ENCODE results near the gene NDUFV2.

Gene NDUFV2

DNA sequence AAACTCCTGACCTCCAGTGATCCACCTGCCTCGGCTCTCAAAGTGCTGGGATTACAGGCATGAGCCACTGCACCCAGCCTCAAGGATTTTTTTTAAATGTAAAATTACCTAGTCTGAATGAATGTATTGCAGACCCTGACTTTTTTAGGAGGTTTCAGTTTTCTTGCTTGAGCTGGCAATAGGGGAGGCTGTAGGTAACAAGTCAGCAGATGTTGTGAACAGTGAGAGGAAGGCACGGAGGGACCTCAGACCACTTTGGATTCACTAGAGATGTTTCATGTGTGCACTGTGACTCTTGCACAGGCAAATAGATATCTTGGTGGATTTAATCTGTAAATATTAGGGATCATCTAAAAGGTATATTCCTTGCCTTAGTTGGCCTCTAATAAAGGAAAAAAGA, 6.4 kb downstream of the NDUFV2 start:
- H3K36me3 ChIP-seq = peaks cover 7% of the 10 kb centered on the region; the same call in 1 of the 2 replicates
- TF ChIP-seq, protein P1, sequence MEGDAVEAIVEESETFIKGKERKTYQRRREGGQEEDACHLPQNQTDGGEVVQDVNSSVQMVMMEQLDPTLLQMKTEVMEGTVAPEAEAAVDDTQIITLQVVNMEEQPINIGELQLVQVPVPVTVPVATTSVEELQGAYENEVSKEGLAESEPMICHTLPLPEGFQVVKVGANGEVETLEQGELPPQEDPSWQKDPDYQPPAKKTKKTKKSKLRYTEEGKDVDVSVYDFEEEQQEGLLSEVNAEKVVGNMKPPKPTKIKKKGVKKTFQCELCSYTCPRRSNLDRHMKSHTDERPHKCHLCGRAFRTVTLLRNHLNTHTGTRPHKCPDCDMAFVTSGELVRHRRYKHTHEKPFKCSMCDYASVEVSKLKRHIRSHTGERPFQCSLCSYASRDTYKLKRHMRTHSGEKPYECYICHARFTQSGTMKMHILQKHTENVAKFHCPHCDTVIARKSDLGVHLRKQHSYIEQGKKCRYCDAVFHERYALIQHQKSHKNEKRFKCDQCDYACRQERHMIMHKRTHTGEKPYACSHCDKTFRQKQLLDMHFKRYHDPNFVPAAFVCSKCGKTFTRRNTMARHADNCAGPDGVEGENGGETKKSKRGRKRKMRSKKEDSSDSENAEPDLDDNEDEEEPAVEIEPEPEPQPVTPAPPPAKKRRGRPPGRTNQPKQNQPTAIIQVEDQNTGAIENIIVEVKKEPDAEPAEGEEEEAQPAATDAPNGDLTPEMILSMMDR (IDR thresholded peaks at IDR 0.05; ENCODE audit: low read depth, low read length) = no peak
- no peak for DNase-seq
- H3K27me3 ChIP-seq (ENCODE audit: insufficient read depth, low read depth, severe bottlenecking) = no peaks in the 10 kb centered on the region
- H3K27ac ChIP-seq = no peak overlapping the region
- no peak overlapping the region for H3K4me3 ChIP-seq (ENCODE audit: low read depth, low read length)
- no peaks in the 10 kb centered on the region for H3K9me3 ChIP-seq (ENCODE audit: severe bottlenecking)

DNA sequence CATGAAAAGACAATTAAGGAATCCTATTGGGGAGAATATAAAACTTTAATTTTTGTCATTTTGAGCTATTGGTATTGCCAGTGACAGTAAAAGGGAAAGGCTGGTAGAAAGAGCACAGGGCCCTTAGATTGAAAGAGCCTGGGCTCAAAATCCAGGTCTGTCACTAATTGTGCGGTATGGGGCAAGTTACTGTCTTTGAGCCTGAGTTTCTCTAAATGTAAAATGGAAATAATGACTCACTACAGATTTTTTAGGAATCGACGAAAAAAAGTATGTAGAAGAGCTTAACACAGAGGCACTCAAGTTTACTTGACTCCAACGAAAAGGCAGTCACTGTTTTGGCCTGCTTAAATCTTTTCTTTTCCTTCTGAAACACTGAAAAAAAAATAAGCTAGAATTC, 7.0 kb downstream of the NDUFV2 start:
- Histone ChIP-seq H3K9me3 (ENCODE audit: severe bottlenecking) (no peaks in the 10 kb centered on the region), H3K27ac (no peak overlapping the region), H3K4me3 (ENCODE audit: low read depth, low read length) (no peak overlapping the region), H3K27me3 (ENCODE audit: insufficient read depth, low read depth, severe bottlenecking) (no peaks in the 10 kb centered on the region), H3K36me3 (peaks cover 5% of the 10 kb centered on the region; the same call in 1 of the 2 replicates)
- TF ChIP-seq, protein P1 (IDR thresholded peaks at IDR 0.05; ENCODE audit: low read depth, low read length) = no peak
- no peak for DNase-seq

DNA sequence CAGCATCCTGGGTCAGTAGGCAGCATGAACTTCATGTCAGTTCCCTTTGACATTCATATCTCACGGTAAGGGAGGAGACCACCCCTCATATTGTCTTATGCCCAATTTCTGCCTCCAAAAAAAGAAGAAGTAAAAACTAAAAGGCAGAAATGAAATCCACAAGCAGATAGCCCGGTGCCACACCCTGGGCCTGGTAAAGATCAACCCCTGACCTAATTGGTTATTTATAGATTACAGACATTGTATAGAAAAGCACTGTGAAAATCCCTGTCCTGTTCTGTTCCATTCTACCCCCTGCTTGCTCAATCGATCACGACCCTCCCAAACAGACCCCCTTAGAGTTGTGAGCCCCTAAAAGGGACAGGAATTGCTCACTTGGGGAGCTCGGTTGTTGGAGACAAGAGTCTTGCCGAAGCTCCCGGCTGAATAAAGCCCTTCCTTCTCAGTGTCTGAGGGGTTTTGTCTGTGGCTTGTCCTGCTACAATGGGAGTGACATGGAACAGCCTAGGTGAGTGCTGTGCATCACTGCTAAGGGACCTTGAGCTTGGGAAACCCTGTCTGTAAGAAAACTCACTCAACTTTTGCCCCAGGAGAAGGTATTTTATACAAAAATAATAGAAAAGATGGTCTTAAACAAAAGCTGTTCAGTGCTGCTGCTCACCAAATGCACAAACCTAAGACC, 11.1 kb downstream of the NDUFV2 start:
- DNase-seq = no peak
- Histone ChIP-seq H3K9me3 (ENCODE audit: severe bottlenecking) (no peaks in the 10 kb centered on the region), H3K36me3 (peaks cover 5% of the 10 kb centered on the region; the same call in 1 of the 2 replicates), H3K4me3 (ENCODE audit: low read depth, low read length) (no peak overlapping the region), H3K27ac (no peak overlapping the region), H3K27me3 (ENCODE audit: insufficient read depth, low read depth, severe bottlenecking) (no peaks in the 10 kb centered on the region)
- TF ChIP-seq, protein P1 (IDR thresholded peaks at IDR 0.05; ENCODE audit: low read depth, low read length) = no peak

DNA sequence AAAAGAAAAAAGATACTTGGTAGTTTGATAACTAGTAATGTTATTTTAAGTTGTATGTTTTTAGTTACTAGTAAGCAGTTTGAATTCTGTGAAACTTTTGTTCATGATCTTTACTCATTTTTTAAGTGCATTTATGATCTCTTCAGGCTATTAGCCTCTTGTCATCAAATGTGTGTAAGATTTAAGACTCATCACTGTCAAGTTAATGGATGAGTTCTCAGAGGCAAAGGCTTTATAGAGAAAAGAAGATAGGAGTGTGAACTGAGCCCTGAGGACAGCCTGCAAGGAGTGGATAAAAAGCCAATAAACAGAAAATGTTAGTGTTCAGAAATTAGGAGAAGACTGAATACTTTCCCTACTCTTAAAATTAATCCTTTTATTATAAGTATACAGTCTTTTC, 13.5 kb downstream of the NDUFV2 start:
- TF ChIP-seq, protein P1 (IDR thresholded peaks at IDR 0.05; ENCODE audit: low read depth, low read length) = no peak
- Histone ChIP-seq H3K36me3 (peaks cover 25% of the 10 kb centered on the region), H3K9me3 (ENCODE audit: severe bottlenecking) (no peaks in the 10 kb centered on the region), H3K27me3 (ENCODE audit: insufficient read depth, low read depth, severe bottlenecking) (no peaks in the 10 kb centered on the region), H3K27ac (no peak overlapping the region), H3K4me3 (ENCODE audit: low read depth, low read length) (no peak overlapping the region)
- DNase-seq = no peak

GRCh38 chr18:9117980-9118841, 15.7 kb downstream of the NDUFV2 start:
- H3K36me3 ChIP-seq = peaks cover 34% of the 10 kb centered on the region
- no peaks in the 10 kb centered on the region for H3K9me3 ChIP-seq (ENCODE audit: severe bottlenecking)
- H3K27me3 ChIP-seq (ENCODE audit: insufficient read depth, low read depth, severe bottlenecking) = no peaks in the 10 kb centered on the region
- H3K4me3 ChIP-seq (ENCODE audit: low read depth, low read length) = no peak overlapping the region
- no peak for DNase-seq
- TF ChIP-seq, protein P1 (IDR thresholded peaks at IDR 0.05; ENCODE audit: low read depth, low read length) = no peak
- no peak overlapping the region for H3K27ac ChIP-seq

Measured in WERI-Rb-1 (cell line).